Caco-2 (cell line): ENCODE measurements around the gene NARS2. TPM values are rescaled to one million over a fixed set of nuclear protein-coding genes. Genes with fewer than 3 reads are reported as not detected.

ENCODE experiments used
- BruUV-seq: library from RNA; stranded (reverse); fragments of 400-500 nt; replicated peaks from 2 replicates; lab custom pipeline; 2021; lab: Mats Ljungman, UMichigan
- CTCF ChIA-PET: fragments of 300-600 bp; sonication (Branson Sonifier 250); formaldehyde crosslinking; loops from one replicate; lab custom pipeline; 2022; ENCODE audit warnings: antibody characterized with exemption; lab: Charles Lee
- POLR2A ChIA-PET: fragments of 300-600 bp; sonication (Branson Sonifier 250); formaldehyde crosslinking; loops from one replicate; lab custom pipeline; 2022; ENCODE audit warnings: antibody characterized with exemption; lab: Charles Lee
- DNase-seq, 2 experiments: peaks; one replicate each; pipeline versions ENCODE4 v3.0.0 to v3.0.0-alpha.2; 2020 to 2022
- H3K27me3 ChIP-seq: replicated peaks from 2 replicates; pipeline ENCODE4 v1.6.0; 2011; ENCODE audit warnings: low read length; ENCODE audit not compliant: control insufficient read depth, insufficient read depth
- H3K36me3 ChIP-seq: 2 replicates; pipeline ENCODE4 v1.5.1; 2011; ENCODE audit warnings: low read length; ENCODE audit not compliant: control insufficient read depth, insufficient read depth
- H3K4me1 ChIP-seq: fragments of 250-450 bp; sonication (Bioruptor Pico); 2 replicates; pipeline ENCODE4 v1.5.1; 2020; ENCODE audit warnings: mild to moderate bottlenecking
- H3K4me3 ChIP-seq: 2 replicates; pipeline ENCODE4 v1.5.1; 2011; ENCODE audit warnings: low read depth, mild to moderate bottlenecking, control low read depth, low read length
- H3K9me3 ChIP-seq: fragments of 250-450 bp; sonication (Bioruptor Pico); 2 replicates; pipeline ENCODE4 v1.5.1; 2020; ENCODE audit warnings: mild to moderate bottlenecking, moderate library complexity
- H3K27ac Mint-ChIP-seq: one replicate; pipeline ENCODE4 v1.8.0; 2022; ENCODE audit warnings: mixed read lengths; ENCODE audit not compliant: unreplicated experiment
- H3K27me3 Mint-ChIP-seq: one replicate; pipeline ENCODE4 v1.8.0; 2022; ENCODE audit warnings: mixed read lengths; ENCODE audit not compliant: insufficient read depth, unreplicated experiment
- H3K36me3 Mint-ChIP-seq: one replicate; pipeline ENCODE4 v1.8.0; 2022; ENCODE audit warnings: mild to moderate bottlenecking, mixed read lengths; ENCODE audit not compliant: insufficient read depth, unreplicated experiment
- H3K4me1 Mint-ChIP-seq: one replicate; pipeline ENCODE4 v1.8.0; 2022; ENCODE audit warnings: low read depth, mixed read lengths; ENCODE audit not compliant: unreplicated experiment
- H3K4me3 Mint-ChIP-seq: one replicate; pipeline ENCODE4 v1.8.0; 2022; ENCODE audit warnings: mild to moderate bottlenecking, moderate library complexity, mixed read lengths; ENCODE audit not compliant: unreplicated experiment
- H3K9me3 Mint-ChIP-seq: one replicate; pipeline ENCODE4 v1.8.0; 2022; ENCODE audit warnings: mixed read lengths; ENCODE audit not compliant: unreplicated experiment
- CTCF ChIP-seq, 2 experiments: fragments of 200-600 bp in 1 of 2; IDR thresholded peaks; 1 replicate in 1 of 2; 2 replicates in 1 of 2; pipeline versions ENCODE4 v1.5.1 to v1.8.0; 2011 to 2022; ENCODE audit warnings: antibody characterized with exemption in 1 of 2, control low read depth in 1 of 2, inconsistent platforms in 1 of 2, low read depth in 1 of 2, low read length in 1 of 2, mild to moderate bottlenecking in 1 of 2, moderate library complexity in 1 of 2; ENCODE audit not compliant: insufficient read depth in 1 of 2, severe bottlenecking in 1 of 2, unreplicated experiment in 1 of 2
- intact Hi-C: fragments of 100-400 bp; cut with micrococcal nuclease; formaldehyde crosslinking; loops from one replicate; pipeline ENCODE4 v1.10.0; 2022; ENCODE audit not compliant: unreplicated experiment
- total RNA-seq: library from RNA; stranded (reverse); gene quantifications from 2 replicates; pipeline ENCODE4 v1.2.3, GENCODE V29; 2022

Gene NARS2
- total RNA-seq, 1 experiment from 2014 or later = 49.3 TPM

- DNase-seq = no peak
- H3K4me3 ChIP-seq = no peak overlapping the region
- intact Hi-C loops = no loop called here
- no peaks in the 10 kb centered on the region for H3K36me3 ChIP-seq
- no peak overlapping the region for H3K27ac Mint-ChIP-seq
- H3K9me3 Mint-ChIP-seq = no peaks in the 10 kb centered on the region
- no peaks in the 10 kb centered on the region for H3K4me1 ChIP-seq
- peaks cover 7% of the 10 kb centered on the region for H3K36me3 Mint-ChIP-seq
- no peaks in the 10 kb centered on the region for H3K27me3 ChIP-seq
- ChIA-PET CTCF (no interaction called here), POLR2A (no interaction called here)
- no peaks in the 10 kb centered on the region for H3K9me3 ChIP-seq
- H3K4me1 Mint-ChIP-seq = no peaks in the 10 kb centered on the region
- no peaks in the 10 kb centered on the region for H3K27me3 Mint-ChIP-seq
- BruUV-seq = no TSS peak
- no peak overlapping the region for H3K4me3 Mint-ChIP-seq
- no peak for TF ChIP-seq CTCF (IDR thresholded peaks at IDR 0.05; ENCODE audit: insufficient read depth in 1 of 2, low read depth in 1 of 2, low read length in 1 of 2, severe bottlenecking in 1 of 2, unreplicated experiment in 1 of 2)
Observed at GRCh38 chr11:78504181-78504580, 70.5 kb downstream of the NARS2 start.

- CTCF ChIA-PET = no interaction called here
- DNase-seq = no peak
- H3K27ac Mint-ChIP-seq = no peak overlapping the region
- TF ChIP-seq CTCF (IDR thresholded peaks at IDR 0.05; ENCODE audit: insufficient read depth in 1 of 2, low read depth in 1 of 2, low read length in 1 of 2, severe bottlenecking in 1 of 2, unreplicated experiment in 1 of 2) = no peak
- Histone ChIP-seq H3K27me3 (no peaks in the 10 kb centered on the region), H3K4me3 (no peak overlapping the region), H3K9me3 (no peaks in the 10 kb centered on the region), H3K36me3 (no peaks in the 10 kb centered on the region), H3K4me1 (no peaks in the 10 kb centered on the region)
- BruUV-seq = no TSS peak
- intact Hi-C loops = no loop called here
- no peaks in the 10 kb centered on the region for H3K4me1 Mint-ChIP-seq
- no peaks in the 10 kb centered on the region for H3K9me3 Mint-ChIP-seq
- H3K27me3 Mint-ChIP-seq = no peaks in the 10 kb centered on the region
- no peak overlapping the region for H3K4me3 Mint-ChIP-seq
- POLR2A ChIA-PET = no interaction called here
- H3K36me3 Mint-ChIP-seq = no peaks in the 10 kb centered on the region
Observed at GRCh38 chr11:78499971-78500370, 74.7 kb downstream of the NARS2 start.

- Mint-ChIP-seq H3K4me1 (no peaks in the 10 kb centered on the region), H3K36me3 (no peaks in the 10 kb centered on the region), H3K27me3 (no peaks in the 10 kb centered on the region), H3K27ac (no peak overlapping the region), H3K4me3 (no peak overlapping the region), H3K9me3 (no peaks in the 10 kb centered on the region)
- Histone ChIP-seq H3K9me3 (no peaks in the 10 kb centered on the region), H3K4me1 (no peaks in the 10 kb centered on the region), H3K4me3 (no peak overlapping the region), H3K27me3 (no peaks in the 10 kb centered on the region), H3K36me3 (no peaks in the 10 kb centered on the region)
- ChIA-PET POLR2A (interaction anchor here (0.6 to 0.7 kb wide), 3 partner anchors 9 to 71 kb away, joined by 3 to 15 read pairs (median 5); no protein-coding TSS in a partner anchor), CTCF (interaction anchor here (0.6 kb wide), 1 partner anchor 1349 kb away, joined by 3 read pairs; no protein-coding TSS in a partner anchor)
- intact Hi-C loops = no loop called here
- no peak for TF ChIP-seq CTCF (IDR thresholded peaks at IDR 0.05; ENCODE audit: insufficient read depth in 1 of 2, low read depth in 1 of 2, low read length in 1 of 2, severe bottlenecking in 1 of 2, unreplicated experiment in 1 of 2)
- BruUV-seq = no TSS peak
- no peak for DNase-seq
Observed at GRCh38 chr11:78497293-78497692, 77.4 kb downstream of the NARS2 start.
